DND-41 (cell line): Measurements from ENCODE around the gene METTL24.

ENCODE experiments used
- EZH2 ChIP-seq: IDR thresholded peaks from 3 replicates; pipeline ENCODE4 v1.6.1; 2012; ENCODE audit warnings: borderline replicate concordance, low read depth, mild to moderate bottlenecking, moderate library complexity, low read length, inconsistent platforms; ENCODE audit not compliant: severe bottlenecking
- TF ChIP-seq, protein P1 (sequence below): IDR thresholded peaks from 2 replicates; pipeline ENCODE4 v1.5.1; 2012; ENCODE audit warnings: borderline replicate concordance, low read length, moderate library complexity, mild to moderate bottlenecking; ENCODE audit not compliant: poor library complexity, severe bottlenecking; ENCODE audit errors: extremely low read depth

DNA sequence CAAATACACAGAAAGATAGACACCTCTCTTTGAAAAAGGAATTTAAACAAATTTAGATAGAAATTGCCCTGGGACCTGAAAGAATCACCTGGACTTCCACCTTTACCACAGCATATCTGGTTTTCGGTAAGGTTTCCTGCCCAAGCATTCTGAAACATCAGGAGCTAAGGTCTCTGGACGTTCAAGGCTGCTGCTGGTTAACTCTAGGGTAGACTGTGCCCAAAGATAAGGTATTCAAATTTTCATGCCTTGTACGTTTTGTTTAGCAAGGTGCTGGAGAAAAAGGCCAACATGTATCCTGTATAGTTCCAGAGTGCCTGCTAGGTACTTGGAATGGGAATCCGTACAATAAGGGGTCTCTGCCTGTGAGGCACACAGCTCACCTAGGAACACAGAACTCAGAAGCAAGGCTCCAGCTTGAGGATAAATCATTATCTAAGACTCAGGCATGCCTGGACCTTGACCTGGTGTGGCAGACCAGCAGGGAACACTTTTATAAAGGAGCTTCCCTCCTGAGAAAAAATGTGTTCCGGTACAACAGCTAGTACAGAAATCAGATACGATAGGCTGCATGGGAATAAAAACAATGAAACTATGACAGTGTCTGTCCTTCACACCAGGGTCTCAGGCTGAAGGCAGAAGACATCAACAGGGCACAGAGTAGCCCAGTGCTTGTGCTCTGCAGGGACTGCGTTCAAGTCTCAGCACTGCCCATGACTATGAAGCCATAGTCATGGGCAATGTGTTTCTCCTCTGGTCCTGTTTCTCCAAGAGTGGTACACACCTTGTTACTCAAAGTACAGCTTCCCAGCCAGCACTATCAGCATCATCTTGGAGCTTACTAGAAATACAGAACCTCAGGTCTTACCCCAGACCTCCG lies 70.4 kb downstream of the METTL24 start:
- TF ChIP-seq, protein P1, sequence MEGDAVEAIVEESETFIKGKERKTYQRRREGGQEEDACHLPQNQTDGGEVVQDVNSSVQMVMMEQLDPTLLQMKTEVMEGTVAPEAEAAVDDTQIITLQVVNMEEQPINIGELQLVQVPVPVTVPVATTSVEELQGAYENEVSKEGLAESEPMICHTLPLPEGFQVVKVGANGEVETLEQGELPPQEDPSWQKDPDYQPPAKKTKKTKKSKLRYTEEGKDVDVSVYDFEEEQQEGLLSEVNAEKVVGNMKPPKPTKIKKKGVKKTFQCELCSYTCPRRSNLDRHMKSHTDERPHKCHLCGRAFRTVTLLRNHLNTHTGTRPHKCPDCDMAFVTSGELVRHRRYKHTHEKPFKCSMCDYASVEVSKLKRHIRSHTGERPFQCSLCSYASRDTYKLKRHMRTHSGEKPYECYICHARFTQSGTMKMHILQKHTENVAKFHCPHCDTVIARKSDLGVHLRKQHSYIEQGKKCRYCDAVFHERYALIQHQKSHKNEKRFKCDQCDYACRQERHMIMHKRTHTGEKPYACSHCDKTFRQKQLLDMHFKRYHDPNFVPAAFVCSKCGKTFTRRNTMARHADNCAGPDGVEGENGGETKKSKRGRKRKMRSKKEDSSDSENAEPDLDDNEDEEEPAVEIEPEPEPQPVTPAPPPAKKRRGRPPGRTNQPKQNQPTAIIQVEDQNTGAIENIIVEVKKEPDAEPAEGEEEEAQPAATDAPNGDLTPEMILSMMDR: no peak
- TF ChIP-seq EZH2: no peak
